Measurements from ENCODE around the gene NCOA1. TPM values are rescaled to one million over a fixed set of nuclear protein-coding genes. Genes with fewer than 3 reads are reported as not detected.
"Not testable (repeated sequence)": the region's sequence is repeated elsewhere in the genome, so short reads cannot be mapped to it uniquely, and the experiment has no call there.

Gene NCOA1
- total and polyA plus RNA-seq, 4 donors = 6.5 to 26.6 (median 16.3) TPM

DNA sequence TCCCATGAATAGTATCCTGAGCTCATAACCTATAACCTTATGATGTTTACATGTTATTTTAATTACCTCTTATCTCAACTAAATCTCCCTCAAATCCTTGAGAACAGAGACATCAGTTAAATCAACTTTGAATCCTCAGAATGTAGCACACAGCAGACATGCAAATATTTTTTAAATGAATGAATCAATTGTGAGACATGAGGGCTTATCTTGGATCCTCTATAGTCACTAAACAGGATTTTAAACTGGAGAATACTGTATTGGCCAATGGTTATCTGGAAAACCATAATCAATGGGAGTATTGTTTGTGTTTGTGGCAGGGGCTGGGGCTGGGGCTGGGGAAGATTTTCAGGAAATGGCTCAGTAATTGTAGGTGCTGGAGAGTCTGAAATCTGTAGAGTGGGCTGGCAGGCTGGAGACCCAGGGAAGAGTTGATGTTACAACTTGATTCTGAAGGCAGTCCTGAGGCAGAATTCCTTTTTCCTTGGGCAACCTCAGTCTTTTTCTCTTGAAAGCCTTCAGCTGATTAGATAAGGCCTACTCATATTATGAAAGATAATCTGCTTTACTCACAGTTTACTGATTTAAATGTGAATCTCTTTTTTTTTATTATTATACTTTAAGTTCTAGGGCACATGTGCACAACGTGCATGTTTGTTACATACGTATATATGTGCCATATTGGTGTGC lies 106.3 kb downstream of the NCOA1 start (continued):
- no peak for TF ChIP-seq HNF4A (conservative IDR thresholded peaks at IDR 0.05)
- TF ChIP-seq JUND (IDR thresholded peaks at IDR 0.05) = no peak

DNA sequence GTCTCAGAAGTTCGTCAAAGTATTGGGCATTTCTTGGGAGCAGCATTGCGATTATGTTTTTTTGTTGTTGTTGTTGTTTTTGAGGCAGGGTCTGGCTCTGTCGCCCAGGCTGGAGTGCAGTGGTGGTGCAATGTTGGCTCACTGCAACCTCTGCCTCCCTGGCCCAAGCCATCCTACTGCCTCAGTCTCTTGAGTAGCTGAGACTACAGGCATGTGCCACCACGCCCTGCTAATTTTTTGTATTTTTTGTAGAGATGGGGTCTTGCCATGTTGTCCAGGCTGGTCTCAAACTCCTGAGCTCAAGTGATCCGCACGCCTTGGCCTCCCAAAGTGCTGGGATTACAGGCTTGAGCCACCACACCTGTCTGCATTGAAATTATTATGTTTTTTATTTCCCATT lies 109.1 kb downstream of the NCOA1 start:
- WGBS = 98% methylated on average over 6 of the region's 6 CpGs

GRCh38 chr2:24611631-24612030 lies 120.6 kb downstream of the NCOA1 start:
- TF ChIP-seq, protein P1, sequence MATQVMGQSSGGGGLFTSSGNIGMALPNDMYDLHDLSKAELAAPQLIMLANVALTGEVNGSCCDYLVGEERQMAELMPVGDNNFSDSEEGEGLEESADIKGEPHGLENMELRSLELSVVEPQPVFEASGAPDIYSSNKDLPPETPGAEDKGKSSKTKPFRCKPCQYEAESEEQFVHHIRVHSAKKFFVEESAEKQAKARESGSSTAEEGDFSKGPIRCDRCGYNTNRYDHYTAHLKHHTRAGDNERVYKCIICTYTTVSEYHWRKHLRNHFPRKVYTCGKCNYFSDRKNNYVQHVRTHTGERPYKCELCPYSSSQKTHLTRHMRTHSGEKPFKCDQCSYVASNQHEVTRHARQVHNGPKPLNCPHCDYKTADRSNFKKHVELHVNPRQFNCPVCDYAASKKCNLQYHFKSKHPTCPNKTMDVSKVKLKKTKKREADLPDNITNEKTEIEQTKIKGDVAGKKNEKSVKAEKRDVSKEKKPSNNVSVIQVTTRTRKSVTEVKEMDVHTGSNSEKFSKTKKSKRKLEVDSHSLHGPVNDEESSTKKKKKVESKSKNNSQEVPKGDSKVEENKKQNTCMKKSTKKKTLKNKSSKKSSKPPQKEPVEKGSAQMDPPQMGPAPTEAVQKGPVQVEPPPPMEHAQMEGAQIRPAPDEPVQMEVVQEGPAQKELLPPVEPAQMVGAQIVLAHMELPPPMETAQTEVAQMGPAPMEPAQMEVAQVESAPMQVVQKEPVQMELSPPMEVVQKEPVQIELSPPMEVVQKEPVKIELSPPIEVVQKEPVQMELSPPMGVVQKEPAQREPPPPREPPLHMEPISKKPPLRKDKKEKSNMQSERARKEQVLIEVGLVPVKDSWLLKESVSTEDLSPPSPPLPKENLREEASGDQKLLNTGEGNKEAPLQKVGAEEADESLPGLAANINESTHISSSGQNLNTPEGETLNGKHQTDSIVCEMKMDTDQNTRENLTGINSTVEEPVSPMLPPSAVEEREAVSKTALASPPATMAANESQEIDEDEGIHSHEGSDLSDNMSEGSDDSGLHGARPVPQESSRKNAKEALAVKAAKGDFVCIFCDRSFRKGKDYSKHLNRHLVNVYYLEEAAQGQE (IDR thresholded peaks at IDR 0.05) = no peak
- no peak for TF ChIP-seq FOXA2 (IDR thresholded peaks at IDR 0.05)
- TF ChIP-seq TAF1 (conservative IDR thresholded peaks at IDR 0.05) = no peak
- TF ChIP-seq CTCF (IDR thresholded peaks at IDR 0.05; ENCODE audit: low read depth, low read length, missing input control) = no peak
- TF ChIP-seq JUND (IDR thresholded peaks at IDR 0.05) = no peak
- TF ChIP-seq YY1 (IDR thresholded peaks at IDR 0.05) = no peak
- no peak for TF ChIP-seq EGR1 (IDR thresholded peaks at IDR 0.05; ENCODE audit: low read depth in 2 of 2)
- TF ChIP-seq NR2F2 (IDR thresholded peaks at IDR 0.05) = no peak
- no peak for TF ChIP-seq RAD21 (IDR thresholded peaks at IDR 0.05)
- no peak for TF ChIP-seq SP1 (IDR thresholded peaks at IDR 0.05)
- no peak for TF ChIP-seq FOXA1 (IDR thresholded peaks at IDR 0.05)
- no peak for TF ChIP-seq HNF4G (IDR thresholded peaks at IDR 0.05)
- no peak for TF ChIP-seq RXRA (IDR thresholded peaks at IDR 0.05)
- Histone ChIP-seq H3K27ac (ENCODE audit: low read depth in 1 of 2, low read length in 2 of 2) (no peak overlapping the region), H3K4me1 (ENCODE audit: control insufficient read depth in 4 of 4, insufficient read depth in 4 of 4, low read length in 3 of 4) (no peaks in the 10 kb centered on the region), H3K27me3 (ENCODE audit: control insufficient read depth in 4 of 4, insufficient read depth in 4 of 4, low read length in 3 of 4) (no peaks in the 10 kb centered on the region), H3K9me3 (ENCODE audit: control insufficient read depth in 4 of 4, low read length in 3 of 4) (no peaks in the 10 kb centered on the region), H3K9ac (ENCODE audit: low read depth in 1 of 2, low read length in 2 of 2) (no peak overlapping the region), H3K36me3 (ENCODE audit: control insufficient read depth in 4 of 4, insufficient read depth in 3 of 4, low read depth in 1 of 4, low read length in 3 of 4) (no peaks in the 10 kb centered on the region), H3K4me3 (ENCODE audit: low read depth in 1 of 3, low read length in 3 of 3) (no peak overlapping the region)
- no peak for DNase-seq (ENCODE audit: low spot score)
- 97% methylated on average over 3 of the region's 3 CpGs for WGBS

More for the DNA sequence above, 109.1 kb downstream of the NCOA1 start:
- H3K9me3 ChIP-seq (ENCODE audit: control insufficient read depth in 4 of 4, low read length in 3 of 4); H3K36me3 ChIP-seq (ENCODE audit: control insufficient read depth in 4 of 4, insufficient read depth in 3 of 4, low read depth in 1 of 4, low read length in 3 of 4); DNase-seq (ENCODE audit: low spot score); H3K4me1 ChIP-seq (ENCODE audit: control insufficient read depth in 4 of 4, insufficient read depth in 4 of 4, low read length in 3 of 4); H3K27ac ChIP-seq (ENCODE audit: low read depth in 1 of 2, low read length in 2 of 2); H3K27me3 ChIP-seq (ENCODE audit: control insufficient read depth in 4 of 4, insufficient read depth in 4 of 4, low read length in 3 of 4); H3K4me3 ChIP-seq (ENCODE audit: low read depth in 1 of 3, low read length in 3 of 3); H3K9ac ChIP-seq (ENCODE audit: low read depth in 1 of 2, low read length in 2 of 2): not testable (repeated sequence)

Data from liver (tissue), 9 donors.